K562 (cell line): ENCODE data around the gene GCSH. TPM values are rescaled to one million over a fixed set of nuclear protein-coding genes. Genes with fewer than 3 reads are reported as not detected.

ENCODE experiments used
- ATAC-seq: fragments of 200-7000 bp; cut with Tn5 transposase; 3 replicates; pipeline ENCODE4 v1.9.1; 2020; ENCODE audit warnings: moderate library complexity
- BruUV-seq: library from RNA; stranded (reverse); fragments of 400-500 nt; replicated peaks from 2 replicates; lab custom pipeline; 2021; lab: Mats Ljungman, UMichigan
- CTCF ChIA-PET: fragments of 300-600 bp; formaldehyde crosslinking; extraction: SDS; loops from one replicate; lab custom pipeline; 2021; ENCODE audit warnings: low intra/inter-chr PET ratio; lab: Yijun Ruan, JAX
- POLR2A ChIA-PET: fragments of 300-600, 350-650 bp; sonication (Branson Sonifier 250); formaldehyde crosslinking; extraction: SDS; loops from one replicate; lab custom pipeline; 2021; ENCODE audit warnings: antibody characterized with exemption, inconsistent platforms; lab: Yijun Ruan, JAX
- DNase-seq, 4 experiments: peaks; one replicate each; pipeline versions ENCODE4 v3.0.0 to v3.0.0-alpha.2; 2011 to 2018; ENCODE audit warnings: low spot score in 3 of 4, mixed read lengths in 3 of 4; ENCODE audit errors: extremely low read depth in 1 of 4
- FAIRE-seq: peaks from 2 replicates; lab custom pipeline; 2011; peaks lifted over from hg19 to GRCh38; lab: Jason Lieb, UNC
- H2AFZ ChIP-seq: 2 replicates; pipeline ENCODE4 v1.6.0; 2011; ENCODE audit warnings: low read depth, low read length, control low read depth, inconsistent platforms
- H3K27ac ChIP-seq: fragments of 200-600 bp; 3 replicates; pipeline ENCODE4 v1.8.0; 2011; ENCODE audit warnings: low read depth, mild to moderate bottlenecking, control low read depth, inconsistent platforms, low read length, moderate library complexity, mixed read lengths; ENCODE audit errors: extremely low read depth
- H3K27me3 ChIP-seq, 2 experiments: fragments of 300-600 bp in 1 of 2; 2 replicates in 1 of 2; 3 replicates in 1 of 2; pipeline versions ENCODE4 v1.6.0 to v1.8.0; 2011; ENCODE audit warnings: inconsistent platforms in 2 of 2, low read length in 2 of 2, mild to moderate bottlenecking in 1 of 2, mixed read lengths in 1 of 2, moderate library complexity in 1 of 2; ENCODE audit not compliant: control insufficient read depth in 2 of 2, insufficient read depth in 2 of 2
- H3K36me3 ChIP-seq: fragments of 300-600 bp; 3 replicates; pipeline ENCODE4 v1.8.0; 2011; ENCODE audit warnings: mild to moderate bottlenecking, low read length, inconsistent platforms; ENCODE audit not compliant: control insufficient read depth, insufficient read depth
- H3K4me1 ChIP-seq, 2 experiments: fragments of 200-600 bp in 1 of 2; replicated peaks in 1 of 2; 2 replicates in 1 of 2; 3 replicates in 1 of 2; pipeline versions ENCODE4 v1.5.1 to v1.8.0; 2011; ENCODE audit warnings: inconsistent platforms in 2 of 2, low read length in 2 of 2, mild to moderate bottlenecking in 1 of 2, mixed read lengths in 1 of 2, moderate library complexity in 1 of 2; ENCODE audit not compliant: control insufficient read depth in 2 of 2, insufficient read depth in 2 of 2
- H3K4me2 ChIP-seq: 2 replicates; pipeline ENCODE4 v1.6.1; 2011; ENCODE audit warnings: low read length, control low read depth, inconsistent platforms, mixed read lengths; ENCODE audit not compliant: insufficient read depth
- H3K4me3 ChIP-seq: fragments of 200-600 bp; sonication (generic), shearing (Covaris generic); 2 replicates; pipeline ENCODE4 v1.5.1; 2016; ENCODE audit warnings: control low read depth, inconsistent platforms
- H3K79me2 ChIP-seq: fragments of 200-600 bp; 3 replicates; pipeline ENCODE4 v1.8.0; 2011; ENCODE audit warnings: low read length, inconsistent platforms; ENCODE audit not compliant: control insufficient read depth, insufficient read depth
- H3K9ac ChIP-seq, 2 experiments: 2 replicates each; pipeline versions ENCODE4 v1.6.0 to v1.6.1; 2011; ENCODE audit warnings: low read depth in 2 of 2, low read length in 2 of 2, control low read depth in 1 of 2, inconsistent platforms in 1 of 2, mild to moderate bottlenecking in 1 of 2, mixed read lengths in 1 of 2; ENCODE audit not compliant: insufficient read depth in 1 of 2
- H3K9me1 ChIP-seq: one replicate; pipeline ENCODE4 v1.6.0; 2011; ENCODE audit warnings: inconsistent platforms, mild to moderate bottlenecking, low read length, moderate library complexity; ENCODE audit not compliant: control insufficient read depth, insufficient read depth
- H3K9me3 ChIP-seq: replicated peaks from 2 replicates; pipeline ENCODE4 v1.5.1; 2011; ENCODE audit warnings: low read depth, low read length, inconsistent platforms; ENCODE audit not compliant: control insufficient read depth, insufficient read depth
- H4K20me1 ChIP-seq: replicated peaks from 2 replicates; pipeline ENCODE4 v1.6.1; 2011; ENCODE audit warnings: low read length, inconsistent platforms, mixed read lengths; ENCODE audit not compliant: control insufficient read depth, insufficient read depth
- BCL6 ChIP-seq: fragments of 250-450 bp; sonication (Bioruptor Pico); IDR thresholded peaks from 2 replicates; pipeline ENCODE4 v1.4.0; 2020
- CBX8 ChIP-seq: fragments of 200-600 bp; sonication (generic); IDR thresholded peaks from 2 replicates; pipeline ENCODE4 v1.6.1; 2012; ENCODE audit warnings: borderline replicate concordance, mixed run types, low read depth, mild to moderate bottlenecking, moderate library complexity, mixed read lengths, low read length, control low read depth, inconsistent platforms; ENCODE audit not compliant: poor library complexity, severe bottlenecking; ENCODE audit errors: extremely low read depth
- FOXA1 ChIP-seq: fragments of 450-650 bp; IDR thresholded peaks from 2 replicates; pipeline ENCODE4 v1.6.1; 2016; ENCODE audit warnings: mild to moderate bottlenecking, borderline replicate concordance
- KLF10 ChIP-seq: fragments of 250-450 bp; sonication (Bioruptor Pico); IDR thresholded peaks from 2 replicates; pipeline ENCODE4 v1.6.1; 2021; ENCODE audit warnings: matching md5 sums
- LCOR ChIP-seq: sonication (generic); formaldehyde crosslinking; IDR thresholded peaks from 2 replicates; pipeline ENCODE4 v1.8.0; 2022; ENCODE audit warnings: mild to moderate bottlenecking, missing genetic modification reagents
- NCOA1 ChIP-seq: fragments of 450-650 bp; IDR thresholded peaks from 2 replicates; pipeline ENCODE4 v1.6.1; 2016; ENCODE audit warnings: low read depth
- NR2C2 ChIP-seq, 2 experiments: fragments of 200-800 bp in 1 of 2; sonication (Bioruptor generic) in 1 of 2; sonication (generic) in 1 of 2; formaldehyde crosslinking in 1 of 2; IDR thresholded peaks; 2 replicates each; pipeline versions ENCODE4 v1.6.1 to v1.8.0; 2016 to 2022; ENCODE audit warnings: mild to moderate bottlenecking in 1 of 2, missing compliant biosample characterization in 1 of 2, missing genetic modification characterization in 1 of 2, missing genetic modification reagents in 1 of 2
- STAG1 ChIP-seq: sonication (generic); formaldehyde crosslinking; IDR thresholded peaks from 2 replicates; pipeline ENCODE4 v1.5.0; 2020; ENCODE audit warnings: missing genetic modification reagents, borderline replicate concordance
- TCF7 ChIP-seq: sonication (generic); IDR thresholded peaks from 2 replicates; pipeline ENCODE4 v1.6.1; 2016; ENCODE audit warnings: antibody characterized with exemption, borderline replicate concordance
- ZNF507 ChIP-seq: conservative IDR thresholded peaks from 2 replicates; pipeline ENCODE4 v1.6.1; 2017; ENCODE audit warnings: missing genetic modification characterization, missing compliant biosample characterization
- WGBS: fragments of 100-300 bp; shearing (Covaris generic); methylation state at CpG from one replicate; pipeline ENCODE4 v1.1.6; 2016; ENCODE audit warnings: low coverage, mixed read lengths; ENCODE audit not compliant: insufficient coverage; ENCODE audit errors: missing lambda C conversion rate; 5-methylcytosine and 5-hydroxymethylcytosine counted together
- in situ Hi-C: fragments of 300-500 bp; cut with MboI; formaldehyde crosslinking; loops from 4 replicates; pipeline ENCODE4 v1.15.0; 2018; ENCODE audit warnings: inconsistent platforms, mixed read lengths
- intact Hi-C: fragments of 100-400 bp; cut with micrococcal nuclease; formaldehyde crosslinking; loops from 2 replicates; pipeline ENCODE4 v1.14.2; 2022
- polyA plus RNA-seq, 8 experiments: library from polyadenylated mRNA; depleted of rRNA in 4 of 8; stranded (reverse) in 5 of 8; unstranded in 3 of 8; fragments of >200 nt; fragmentation: Nextera tagmentation in 2 of 8; fragmentation: Illumina TruSeq in 1 of 8; extraction: Ambion mirVana in 2 of 8; extraction: Trizol in 1 of 8; gene quantifications; 2 replicates each; pipeline versions ENCODE4 v1.2.1 to v1.2.3, GENCODE V29; 2011 to 2014; ENCODE audit warnings: inconsistent platforms in 1 of 8, missing spikeins in 1 of 8
- total RNA-seq, 7 experiments: library from RNA; depleted of rRNA in 6 of 7; stranded (reverse); fragments of >200 nt in 6 of 7; fragmentation: Illumina TruSeq in 2 of 7; extraction: Trizol in 2 of 7; gene quantifications; 2 replicates each; pipeline versions ENCODE4 v1.2.1 to v1.2.3, GENCODE V29; 2011 to 2021; ENCODE audit warnings: low replicate concordance in 1 of 7
- TF ChIP-seq, protein P1 (sequence below): IDR thresholded peaks from 2 replicates; pipeline ENCODE4 v1.6.1; 2011; ENCODE audit not compliant: insufficient read length; ENCODE audit errors: extremely low read depth

The GCSH gene
- total and polyA plus RNA-seq, 9 of the 15 experiments (the other 6 are each of a cell fraction or from before 2014, with no cell fraction given) = 35.0 to 121 (median 89.0) TPM

DNA sequence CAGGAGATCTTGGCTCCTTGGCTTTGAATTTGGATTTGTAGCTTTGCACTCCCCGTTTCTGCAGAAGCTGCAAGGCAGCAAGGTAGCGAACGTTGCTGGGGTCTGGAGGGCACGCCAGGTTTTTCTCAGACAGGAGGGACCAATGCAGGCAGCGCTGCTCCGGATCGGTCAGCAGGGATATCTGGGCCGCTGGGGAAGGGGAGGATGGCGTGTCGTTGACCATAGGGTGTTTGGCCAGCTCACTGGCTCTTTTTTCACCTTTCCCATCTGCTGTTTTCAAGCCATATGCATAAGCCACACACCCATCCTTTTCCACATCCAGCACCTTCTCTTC lies 34.9 kb downstream of the GCSH start (continued):
- no peak for TF ChIP-seq NR2C2 (CRISPR knock-in tag; IDR thresholded peaks at IDR 0.05)
- TF ChIP-seq NR2C2 (tag; IDR thresholded peaks at IDR 0.05) = no peak

GRCh38 chr16:81060576-81061306 lies 35.5 kb downstream of the GCSH start:
- Histone ChIP-seq H3K4me1 (peaks cover 3 to 5% of the 10 kb centered on the region in 2 experiments; a peak in 3 of 5 replicates), H3K27me3 (no peaks in the 10 kb centered on the region; a peak in 1 of 5 replicates), H2AFZ (no peak overlapping the region), H3K4me3 (no peak overlapping the region), H3K9ac (no peak overlapping the region), H4K20me1 (no peaks in the 10 kb centered on the region), H3K79me2 (no peaks in the 10 kb centered on the region), H3K9me1 (no peaks in the 10 kb centered on the region), H3K27ac (no peak overlapping the region), H3K4me2 (no peak overlapping the region), H3K9me3 (no peaks in the 10 kb centered on the region), H3K36me3 (no peaks in the 10 kb centered on the region)
- intact Hi-C loops (no loop called here), in situ Hi-C loops (no loop called here)
- ChIA-PET CTCF (no interaction called here), POLR2A (interaction anchor here (0.6 kb wide), 1 partner anchor 1201 kb away, joined by 4 read pairs; no protein-coding TSS in a partner anchor)
- no peak for FAIRE-seq
- no TSS peak for BruUV-seq
- no peak for ATAC-seq
- no peak for DNase-seq
- TF ChIP-seq LCOR (CRISPR knock-in tag) = no peak
- TF ChIP-seq KLF10 (CRISPR knock-in tag) = no peak
- TF ChIP-seq ZNF507 (tag) = no peak
- no peak for TF ChIP-seq TCF7
- TF ChIP-seq, protein P1, sequence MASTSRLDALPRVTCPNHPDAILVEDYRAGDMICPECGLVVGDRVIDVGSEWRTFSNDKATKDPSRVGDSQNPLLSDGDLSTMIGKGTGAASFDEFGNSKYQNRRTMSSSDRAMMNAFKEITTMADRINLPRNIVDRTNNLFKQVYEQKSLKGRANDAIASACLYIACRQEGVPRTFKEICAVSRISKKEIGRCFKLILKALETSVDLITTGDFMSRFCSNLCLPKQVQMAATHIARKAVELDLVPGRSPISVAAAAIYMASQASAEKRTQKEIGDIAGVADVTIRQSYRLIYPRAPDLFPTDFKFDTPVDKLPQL = no peak
- TF ChIP-seq BCL6 (CRISPR knock-in tag) = no peak
- TF ChIP-seq NCOA1 = no peak
- TF ChIP-seq STAG1 (CRISPR knock-in tag) = no peak
- TF ChIP-seq FOXA1 = no peak
- TF ChIP-seq CBX8 = no peak
- 46% methylated on average over 13 of the region's 14 CpGs for WGBS
